Mesothelial cell of epicardium (in vitro differentiated cells): ENCODE measurements around the gene ADGRE1. TPM values are rescaled to one million over a fixed set of nuclear protein-coding genes. Genes with fewer than 3 reads are reported as not detected.

Experiments used
- DNase-seq, 2 experiments: peaks; one replicate each; pipeline ENCODE4 v3.0.0; 2021; ENCODE audit warnings: low spot score in 2 of 2; ENCODE audit not compliant: unreplicated experiment in 2 of 2
- H3K27ac Mint-ChIP-seq: 2 replicates; pipeline ENCODE4 v1.8.0; 2021; ENCODE audit warnings: mixed read lengths
- H3K27me3 Mint-ChIP-seq: 2 replicates; pipeline ENCODE4 v1.8.0; 2021; ENCODE audit warnings: low read depth, mixed read lengths
- H3K36me3 Mint-ChIP-seq: 2 replicates; pipeline ENCODE4 v1.8.0; 2021; ENCODE audit warnings: mixed read lengths
- H3K4me1 Mint-ChIP-seq: 2 replicates; pipeline ENCODE4 v1.8.0; 2021; ENCODE audit warnings: mixed read lengths
- H3K4me3 Mint-ChIP-seq: 2 replicates; pipeline ENCODE4 v1.8.0; 2021; ENCODE audit warnings: mild to moderate bottlenecking, moderate library complexity, mixed read lengths
- H3K9me3 Mint-ChIP-seq: 2 replicates; pipeline ENCODE4 v1.8.0; 2021; ENCODE audit warnings: mixed read lengths
- CTCF ChIP-seq: fragments of 200-600 bp; sonication (generic); IDR thresholded peaks from one replicate; pipeline ENCODE4 v1.5.0; 2021; ENCODE audit warnings: antibody characterized with exemption; ENCODE audit not compliant: unreplicated experiment
- total RNA-seq: library from RNA; stranded (reverse); gene quantifications from 3 replicates; pipeline ENCODE4 v1.2.1, GENCODE V29; 2021

ADGRE1 gene
- total RNA-seq, 1 donor from 2014 or later, result not detected

- Mint-ChIP-seq H3K4me3 (no peak overlapping the region), H3K4me1 (peaks cover 4% of the 10 kb centered on the region), H3K27me3 (no peaks in the 10 kb centered on the region), H3K36me3 (no peaks in the 10 kb centered on the region), H3K27ac (no peak overlapping the region), H3K9me3 (no peaks in the 10 kb centered on the region)
- no peak for DNase-seq
- no peak for TF ChIP-seq CTCF
Measured at GRCh38 chr19:6861683-6862286, 25.6 kb upstream of the ADGRE1 start.

DNA sequence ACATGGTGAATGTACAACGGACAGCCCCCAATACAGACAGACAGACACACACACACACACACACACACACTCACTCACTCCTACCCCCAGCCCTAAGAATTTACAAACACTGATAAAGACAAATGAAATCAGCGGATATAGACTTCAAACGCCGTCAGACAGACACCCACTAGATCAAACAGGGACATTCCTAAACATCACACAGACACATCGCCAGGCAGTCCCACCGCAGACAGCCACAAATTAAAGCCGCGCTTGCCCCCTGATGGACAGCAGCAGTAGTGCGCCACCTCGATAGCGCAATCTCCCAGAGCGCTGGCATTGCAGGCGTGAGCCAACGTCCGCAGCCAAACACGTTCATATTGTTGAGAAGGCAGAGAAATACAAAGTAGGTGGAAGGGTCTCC lies 24.7 kb upstream of the ADGRE1 start:
- Mint-ChIP-seq H3K4me1 (peaks cover 4% of the 10 kb centered on the region), H3K9me3 (no peaks in the 10 kb centered on the region), H3K27me3 (no peaks in the 10 kb centered on the region), H3K27ac (no peak overlapping the region), H3K36me3 (no peaks in the 10 kb centered on the region), H3K4me3 (peak overlapping the region; percentile 51)
- TF ChIP-seq CTCF, result peak; percentile 89
- DNase-seq, result peak; percentile 56 to 82

GRCh38 chr19:6864325-6864940 lies 22.9 kb upstream of the ADGRE1 start:
- H3K4me3 Mint-ChIP-seq, result no peak overlapping the region
- peaks cover 4% of the 10 kb centered on the region for H3K4me1 Mint-ChIP-seq
- no peaks in the 10 kb centered on the region for H3K27me3 Mint-ChIP-seq
- no peak for TF ChIP-seq CTCF
- H3K27ac Mint-ChIP-seq, result no peak overlapping the region
- no peaks in the 10 kb centered on the region for H3K36me3 Mint-ChIP-seq
- peaks cover 6% of the 10 kb centered on the region for H3K9me3 Mint-ChIP-seq
- no peak for DNase-seq

- Mint-ChIP-seq H3K4me3 (no peak overlapping the region), H3K36me3 (no peaks in the 10 kb centered on the region), H3K27me3 (no peaks in the 10 kb centered on the region), H3K27ac (no peak overlapping the region), H3K9me3 (peaks cover 18% of the 10 kb centered on the region), H3K4me1 (peaks cover 4% of the 10 kb centered on the region)
- DNase-seq, result no peak
- no peak for TF ChIP-seq CTCF
Measured at GRCh38 chr19:6865849-6866248, 21.5 kb upstream of the ADGRE1 start.

- H3K4me1 Mint-ChIP-seq, result peaks cover 4% of the 10 kb centered on the region
- H3K27me3 Mint-ChIP-seq, result no peaks in the 10 kb centered on the region
- H3K9me3 Mint-ChIP-seq, result peaks cover 23% of the 10 kb centered on the region
Measured at GRCh38 chr19:6866741-6867151, 20.6 kb upstream of the ADGRE1 start.

More at GRCh38 chr19:6866741-6867151, 20.6 kb upstream of the ADGRE1 start:
- DNase-seq, result no peak
- no peak for TF ChIP-seq CTCF
- H3K36me3 Mint-ChIP-seq, result no peaks in the 10 kb centered on the region
- H3K27ac Mint-ChIP-seq, result no peak overlapping the region
- no peak overlapping the region for H3K4me3 Mint-ChIP-seq
